DMS79 (cell line): Measurements from ENCODE around the gene NPTX1.
A peak's percentile ranks its signal among the peaks of the same experiment; 100 is the strongest.

Experiments
- DNase-seq: peaks from one replicate; lab custom pipeline; 2025; lab: John Stamatoyannopoulos, UW

Gene NPTX1

GRCh38 chr17:80443916-80444643 is 32.3 kb downstream of the NPTX1 start:
- DNase-seq: no peak

- DNase-seq: no peak
Observed at GRCh38 chr17:80443498-80443897, 32.9 kb downstream of the NPTX1 start.

- no peak for DNase-seq
Observed at GRCh38 chr17:80442764-80443163, 33.6 kb downstream of the NPTX1 start.

GRCh38 chr17:80442323-80442659 is 34.1 kb downstream of the NPTX1 start:
- DNase-seq: no peak

- no peak for DNase-seq
Observed at GRCh38 chr17:80441598-80442322, 34.6 kb downstream of the NPTX1 start.

- DNase-seq: no peak
Observed at GRCh38 chr17:80441133-80441578, 35.3 kb downstream of the NPTX1 start.

- DNase-seq: no peak
Observed at GRCh38 chr17:80439499-80439898, 36.9 kb downstream of the NPTX1 start.

GRCh38 chr17:80438806-80439205 is 37.6 kb downstream of the NPTX1 start:
- DNase-seq: no peak

- DNase-seq: no peak
Observed at GRCh38 chr17:80437532-80437931, 38.9 kb downstream of the NPTX1 start.

GRCh38 chr17:80433916-80434666 is 42.3 kb downstream of the NPTX1 start:
- no peak for DNase-seq

GRCh38 chr17:80432961-80433550 is 43.4 kb downstream of the NPTX1 start:
- DNase-seq: no peak

GRCh38 chr17:80432350-80432955 is 44.0 kb downstream of the NPTX1 start:
- no peak for DNase-seq

- no peak for DNase-seq
Observed at GRCh38 chr17:80431246-80432195, 44.9 kb downstream of the NPTX1 start.

- peak; percentile 21 for DNase-seq
Observed at GRCh38 chr17:80430446-80431245, 45.8 kb downstream of the NPTX1 start.

- DNase-seq: no peak
Observed at GRCh38 chr17:80429356-80430275, 46.8 kb downstream of the NPTX1 start.

GRCh38 chr17:80428796-80429195 is 47.6 kb downstream of the NPTX1 start:
- no peak for DNase-seq

GRCh38 chr17:80428363-80428762 is 48.0 kb downstream of the NPTX1 start:
- DNase-seq: no peak

GRCh38 chr17:80427366-80428282 is 48.8 kb downstream of the NPTX1 start:
- DNase-seq: no peak
